PC-3 (cell line): Measurements from ENCODE around the gene EFNA5. TPM values are rescaled to one million over a fixed set of nuclear protein-coding genes. Genes with fewer than 3 reads are reported as not detected.

ENCODE experiments used
- ATAC-seq: fragments of 200-7000 bp; cut with Tn5 transposase; 2 replicates; pipeline ENCODE4 v1.9.1; 2020; ENCODE audit warnings: mild to moderate bottlenecking, moderate library complexity
- BruUV-seq: library from RNA; stranded (reverse); fragments of 400-500 nt; replicated peaks from 2 replicates; lab custom pipeline; 2021; lab: Mats Ljungman, UMichigan
- CTCF ChIA-PET: fragments of 300-600 bp; sonication (Branson Sonifier 250); formaldehyde crosslinking; loops from one replicate; lab custom pipeline; 2022; ENCODE audit warnings: antibody characterized with exemption; lab: Charles Lee
- POLR2A ChIA-PET: fragments of 300-600 bp; sonication (Branson Sonifier 250); formaldehyde crosslinking; loops from one replicate; lab custom pipeline; 2022; ENCODE audit warnings: antibody characterized with exemption; ENCODE audit not compliant: unreplicated experiment; lab: Charles Lee
- DNase-seq: peaks from one replicate; pipeline ENCODE4 v3.0.0-alpha.2; 2015
- H2AFZ ChIP-seq: fragments of 300-600 bp; sonication (generic); 2 replicates; pipeline ENCODE4 v1.6.0; 2016; ENCODE audit warnings: antibody characterized with exemption, low read length
- H3F3A ChIP-seq: fragments of 300-600 bp; sonication (generic); one replicate; pipeline ENCODE4 v1.6.0; 2017; ENCODE audit warnings: antibody characterized with exemption, low read length, control low read depth, mild to moderate bottlenecking; ENCODE audit not compliant: unreplicated experiment
- H3K27ac ChIP-seq: fragments of 300-600 bp; sonication (generic); 2 replicates; pipeline ENCODE4 v1.5.1; 2016; ENCODE audit warnings: mild to moderate bottlenecking, low read length
- H3K27me3 ChIP-seq: fragments of 300-600 bp; sonication (generic); 2 replicates; pipeline ENCODE4 v1.6.1; 2016; ENCODE audit warnings: low read length, mixed read lengths
- H3K36me3 ChIP-seq: fragments of 300-600 bp; sonication (generic); 2 replicates; pipeline ENCODE4 v1.6.1; 2016; ENCODE audit warnings: low read depth, mixed run types, low read length, mixed read lengths
- H3K4me1 ChIP-seq: fragments of 300-600 bp; sonication (generic); 2 replicates; pipeline ENCODE4 v1.5.1; 2016; ENCODE audit warnings: low read length; ENCODE audit not compliant: insufficient read depth
- H3K4me2 ChIP-seq: fragments of 300-600 bp; sonication (generic); 2 replicates; pipeline ENCODE4 v1.6.0; 2016; ENCODE audit warnings: low read length
- H3K4me3 ChIP-seq: fragments of 300-600 bp; sonication (generic); 2 replicates; pipeline ENCODE4 v1.5.1; 2016; ENCODE audit warnings: mild to moderate bottlenecking, low read length, mixed read lengths
- H3K79me2 ChIP-seq: fragments of 300-600 bp; sonication (generic); 2 replicates; pipeline ENCODE4 v1.6.1; 2017; ENCODE audit warnings: low read length, mixed read lengths
- H3K9ac ChIP-seq: fragments of 300-600 bp; sonication (generic); 2 replicates; pipeline ENCODE4 v1.6.0; 2016; ENCODE audit warnings: mild to moderate bottlenecking, low read length
- H3K9me2 ChIP-seq: fragments of 300-600 bp; sonication (generic); replicated peaks from 2 replicates; pipeline ENCODE4 v1.6.1; 2016; ENCODE audit warnings: mixed run types, low read length, mixed read lengths
- H3K9me3 ChIP-seq: fragments of 300-600 bp; sonication (generic); 2 replicates; pipeline ENCODE4 v1.6.1; 2016; ENCODE audit warnings: low read length, mixed read lengths
- H4K20me1 ChIP-seq: fragments of 300-600 bp; sonication (generic); 2 replicates; pipeline ENCODE4 v1.6.1; 2016; ENCODE audit warnings: low read length, mixed read lengths
- CTCF ChIP-seq: fragments of 300-600 bp; sonication (generic); conservative IDR thresholded peaks from 2 replicates; pipeline ENCODE4 v1.5.1; 2017; ENCODE audit warnings: antibody characterized with exemption, low read depth, mild to moderate bottlenecking, low read length
- EZH2 ChIP-seq: fragments of 300-600 bp; sonication (generic); IDR thresholded peaks from one replicate; pipeline ENCODE4 v1.6.1; 2017; ENCODE audit warnings: antibody characterized with exemption, mild to moderate bottlenecking, low read length; ENCODE audit not compliant: unreplicated experiment
- EZH2phosphoT487 ChIP-seq: fragments of 300-600 bp; sonication (generic); IDR thresholded peaks from 2 replicates; pipeline ENCODE4 v1.6.1; 2018; ENCODE audit warnings: mild to moderate bottlenecking, antibody characterized with exemption, low read length, borderline replicate concordance
- intact Hi-C: fragments of 100-400 bp; cut with micrococcal nuclease; formaldehyde crosslinking; loops from 2 replicates; pipeline ENCODE4 v1.9.0; 2023
- total RNA-seq: library from RNA; depleted of rRNA; stranded (reverse); fragments of >200 nt; gene quantifications from 2 replicates; pipeline ENCODE4 v1.2.3, GENCODE V29; 2014

Gene EFNA5
- total RNA-seq, 1 experiment from 2014 or later, result 5.4 TPM

DNA sequence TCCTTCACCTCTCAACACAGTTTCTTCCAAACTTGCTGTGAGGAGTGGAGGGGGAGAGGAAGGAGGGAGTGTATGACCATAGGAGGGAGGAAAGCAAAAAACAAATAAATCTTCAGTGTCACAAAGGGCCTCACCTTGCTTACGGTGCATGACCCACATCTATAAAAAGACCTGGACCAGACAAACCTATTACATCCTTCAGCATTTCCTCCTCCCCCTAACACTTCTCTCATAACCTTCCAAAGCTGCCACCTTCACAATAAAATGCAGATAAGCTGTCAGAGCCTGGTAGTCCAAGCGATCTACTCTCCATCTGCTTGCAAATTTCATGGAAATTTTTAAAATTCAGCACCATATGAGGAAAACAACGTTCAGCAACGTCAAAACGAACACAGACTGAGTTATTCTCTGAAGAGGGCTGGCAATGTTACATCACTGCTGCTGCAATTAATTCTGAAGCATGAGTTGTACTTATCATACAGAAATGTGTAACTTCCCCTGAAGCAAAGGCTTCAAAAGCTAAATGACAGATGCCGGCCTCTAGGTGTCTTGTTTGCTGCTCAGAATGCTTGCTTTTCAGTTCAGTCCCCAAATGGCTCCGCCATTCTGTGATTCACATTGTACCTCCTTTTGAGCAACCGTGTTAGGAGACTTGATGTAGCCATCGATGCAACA is 62.9 kb downstream of the EFNA5 start:
- Histone ChIP-seq H3K79me2 (peaks cover 28% of the 10 kb centered on the region), H4K20me1 (no peaks in the 10 kb centered on the region), H3F3A (no peaks in the 10 kb centered on the region), H3K9ac (no peak overlapping the region), H3K4me2 (no peak overlapping the region), H3K9me3 (no peaks in the 10 kb centered on the region), H2AFZ (no peak overlapping the region), H3K27me3 (no peaks in the 10 kb centered on the region), H3K36me3 (no peaks in the 10 kb centered on the region), H3K4me1 (no peaks in the 10 kb centered on the region), H3K9me2 (no peaks in the 10 kb centered on the region), H3K27ac (no peak overlapping the region), H3K4me3 (no peak overlapping the region)
- DNase-seq (no peak), ATAC-seq (no peak)
- BruUV-seq, result no TSS peak
- TF ChIP-seq EZH2 (no peak), EZH2phosphoT487 (no peak), CTCF (no peak)
- CTCF ChIA-PET, result no interaction called here
- POLR2A ChIA-PET, result no interaction called here
- intact Hi-C loops, result no loop called here

GRCh38 chr5:107607196-107607595 is 63.5 kb downstream of the EFNA5 start:
- no TSS peak for BruUV-seq
- no peaks in the 10 kb centered on the region for H3K9me2 ChIP-seq

More at GRCh38 chr5:107607196-107607595, 63.5 kb downstream of the EFNA5 start:
- ChIA-PET POLR2A (no interaction called here), CTCF (no interaction called here)
- H3K36me3 ChIP-seq, result no peaks in the 10 kb centered on the region
- intact Hi-C loops, result no loop called here
- H3K9me3 ChIP-seq, result no peaks in the 10 kb centered on the region
- no peak overlapping the region for H3K27ac ChIP-seq
- no peaks in the 10 kb centered on the region for H4K20me1 ChIP-seq
- H3K4me2 ChIP-seq, result no peak overlapping the region
- ATAC-seq, result no peak
- no peaks in the 10 kb centered on the region for H3F3A ChIP-seq
- no peaks in the 10 kb centered on the region for H3K27me3 ChIP-seq
- TF ChIP-seq EZH2phosphoT487, result no peak
- no peak for TF ChIP-seq EZH2
- TF ChIP-seq CTCF, result no peak
- no peaks in the 10 kb centered on the region for H3K4me1 ChIP-seq
- no peak overlapping the region for H3K4me3 ChIP-seq
- no peak overlapping the region for H3K9ac ChIP-seq
- no peak for DNase-seq
- peaks cover 24% of the 10 kb centered on the region for H3K79me2 ChIP-seq
- H2AFZ ChIP-seq, result no peak overlapping the region
